22Rv1 (cell line): ENCODE data around the gene CST8.
A peak's percentile ranks its signal among the peaks of the same experiment; 100 is the strongest.

Experiments used
- H3K27ac ChIP-seq: fragments of 450-650 bp; 2 replicates; pipeline ENCODE4 v1.5.1; 2017
- CTCF ChIP-seq: fragments of 450-650 bp; IDR thresholded peaks from 2 replicates; pipeline ENCODE4 v1.5.1; 2017; ENCODE audit warnings: mild to moderate bottlenecking
- ZFX ChIP-seq: fragments of 450-650 bp; IDR thresholded peaks from 2 replicates; pipeline ENCODE4 v1.6.1; 2017; ENCODE audit warnings: antibody characterized with exemption, borderline replicate concordance

The CST8 gene

GRCh38 chr20:23490817-23491216, at the start of gene CST8:
Gene CST8 (plus strand): TSS chr20:23491117. CDS start chr20:23491668, 551 bp downstream.
- H3K27ac ChIP-seq, result no peak within 1 kb of the TSS
- TF ChIP-seq ZFX, result no peak
- no peak for TF ChIP-seq CTCF

GRCh38 chr20:23441850-23442313, 49.0 kb upstream of the CST8 start:
- TF ChIP-seq ZFX (no peak), CTCF (peak; percentile 86)
- no peak overlapping the region for H3K27ac ChIP-seq

GRCh38 chr20:23442436-23442835, 48.5 kb upstream of the CST8 start:
- no peak overlapping the region for H3K27ac ChIP-seq
- no peak for TF ChIP-seq ZFX
- TF ChIP-seq CTCF, result no peak

- no peak overlapping the region for H3K27ac ChIP-seq
- TF ChIP-seq ZFX, result no peak
- TF ChIP-seq CTCF, result no peak
These were observed 46.1 kb upstream of the CST8 start for GRCh38 chr20:23444859-23445258.

GRCh38 chr20:23445596-23446217, 45.2 kb upstream of the CST8 start:
- H3K27ac ChIP-seq, result no peak overlapping the region
- TF ChIP-seq ZFX (no peak), CTCF (no peak)

- H3K27ac ChIP-seq, result no peak overlapping the region
- TF ChIP-seq ZFX, result no peak
- peak; percentile 83 for TF ChIP-seq CTCF
These were observed 44.4 kb upstream of the CST8 start for GRCh38 chr20:23446505-23446904.

- TF ChIP-seq ZFX, result no peak
- no peak for TF ChIP-seq CTCF
- H3K27ac ChIP-seq, result no peak overlapping the region
These were observed 42.8 kb upstream of the CST8 start for GRCh38 chr20:23448167-23448566.
